HCT116 (cell line): ENCODE data around the gene DLST. TPM values are rescaled to one million over a fixed set of nuclear protein-coding genes. Genes with fewer than 3 reads are reported as not detected.

ENCODE experiments used
- ATAC-seq: fragments of 200-7000 bp; cut with Tn5 transposase; 2 replicates; pipeline ENCODE4 v1.9.1; 2020; ENCODE audit warnings: mild to moderate bottlenecking, moderate library complexity
- BruUV-seq: library from RNA; stranded (reverse); fragments of 400-500 nt; replicated peaks from 2 replicates; lab custom pipeline; 2021; lab: Mats Ljungman, UMichigan
- CTCF ChIA-PET: fragments of 300-600 bp; sonication (Branson Sonifier 250); formaldehyde crosslinking; loops from one replicate; lab custom pipeline; 2021; ENCODE audit warnings: antibody characterized with exemption; lab: Charles Lee
- POLR2A ChIA-PET: fragments of 300-600, 350-600 bp; sonication (Branson Sonifier 250); formaldehyde crosslinking; loops from one replicate; lab custom pipeline; 2021; ENCODE audit warnings: antibody characterized with exemption; lab: Charles Lee
- RAD21 ChIA-PET, 2 experiments: fragments of 300-600 bp; sonication (Branson Sonifier 250); formaldehyde crosslinking; loops; one replicate each; lab custom pipeline; 2023; ENCODE audit warnings: low total read pairs in 2 of 2; ENCODE audit not compliant: uncharacterized antibody in 2 of 2, unreplicated experiment in 2 of 2, low non-redundant PET in 1 of 2; lab: Charles Lee
- DNase-seq: peaks from one replicate; pipeline ENCODE4 v3.0.0-alpha.2; 2010; ENCODE audit warnings: low read depth, low spot score
- H2AFZ ChIP-seq: fragments of 200-600 bp; shearing (Covaris generic), sonication (generic); 2 replicates; pipeline ENCODE4 v1.6.1; 2017; ENCODE audit warnings: low read depth, mixed run types, mixed read lengths, antibody characterized with exemption, low read length; ENCODE audit not compliant: poor library complexity, severe bottlenecking
- H3K27ac ChIP-seq: 2 replicates; pipeline ENCODE4 v1.5.1; 2012; ENCODE audit warnings: low read depth, low read length
- H3K27me3 ChIP-seq: fragments of 200-600 bp; sonication (generic); 2 replicates; pipeline ENCODE4 v1.6.1; 2016; ENCODE audit warnings: mixed run types, low read length, mixed read lengths; ENCODE audit not compliant: insufficient read depth
- H3K36me3 ChIP-seq, 2 experiments: fragments of 200-500 bp in 1 of 2; fragments of 200-600 bp in 1 of 2; sonication (Bioruptor generic) in 1 of 2; sonication (generic) in 1 of 2; 2 replicates each; pipeline versions ENCODE4 v1.5.1 to v1.6.1; 2014 to 2016; ENCODE audit warnings: low read length in 2 of 2, inconsistent platforms in 1 of 2, mixed read lengths in 1 of 2, mixed run types in 1 of 2; ENCODE audit not compliant: insufficient read depth in 2 of 2, control insufficient read depth in 1 of 2
- H3K4me1 ChIP-seq, 2 experiments: fragments of 200-600 bp in 1 of 2; sonication (generic) in 1 of 2; 2 replicates each; pipeline versions ENCODE4 v1.5.1 to v1.6.1; 2012 to 2017; ENCODE audit warnings: low read length in 2 of 2, inconsistent platforms in 1 of 2, mild to moderate bottlenecking in 1 of 2, mixed read lengths in 1 of 2, mixed run types in 1 of 2, moderate library complexity in 1 of 2; ENCODE audit not compliant: insufficient read depth in 2 of 2, control insufficient read depth in 1 of 2
- H3K4me2 ChIP-seq: fragments of 200-600 bp; sonication (generic); 2 replicates; pipeline ENCODE4 v1.6.1; 2017; ENCODE audit warnings: mixed run types, low read length, mixed read lengths
- H3K4me3 ChIP-seq, 2 experiments: fragments of 200-600 bp in 1 of 2; sonication (generic) in 1 of 2; replicated peaks in 1 of 2; 2 replicates each; pipeline ENCODE4 v1.5.1; 2011 to 2016; ENCODE audit warnings: low read length in 2 of 2, control low read depth in 1 of 2, low read depth in 1 of 2, mild to moderate bottlenecking in 1 of 2, mixed read lengths in 1 of 2, mixed run types in 1 of 2
- H3K79me2 ChIP-seq: fragments of 200-600 bp; sonication (generic); 2 replicates; pipeline ENCODE4 v1.6.1; 2017; ENCODE audit warnings: mild to moderate bottlenecking, mixed run types, low read length, moderate library complexity, mixed read lengths; ENCODE audit not compliant: insufficient read depth
- H3K9ac ChIP-seq: fragments of 200-600 bp; sonication (generic); 2 replicates; pipeline ENCODE4 v1.6.1; 2016; ENCODE audit warnings: low read length, mixed read lengths
- H3K9me2 ChIP-seq: fragments of 200-600 bp; sonication (generic), shearing (Covaris generic); 2 replicates; pipeline ENCODE4 v1.6.1; 2017; ENCODE audit warnings: mixed run types, mild to moderate bottlenecking, moderate library complexity; ENCODE audit not compliant: insufficient read depth
- H3K9me3 ChIP-seq, 2 experiments: fragments of 200-500 bp in 1 of 2; fragments of 200-600 bp in 1 of 2; sonication (Bioruptor generic) in 1 of 2; sonication (generic) in 1 of 2; 2 replicates each; pipeline ENCODE4 v1.6.1; 2014 to 2017; ENCODE audit warnings: low read length in 2 of 2, mixed read lengths in 2 of 2, inconsistent platforms in 1 of 2, low read depth in 1 of 2, mild to moderate bottlenecking in 1 of 2, mixed run types in 1 of 2, moderate library complexity in 1 of 2; ENCODE audit not compliant: control insufficient read depth in 1 of 2, insufficient read depth in 1 of 2
- H4K20me1 ChIP-seq: fragments of 200-600 bp; sonication (generic), shearing (Covaris generic); 2 replicates; pipeline ENCODE4 v1.6.1; 2017; ENCODE audit warnings: mixed run types, mild to moderate bottlenecking, moderate library complexity; ENCODE audit not compliant: insufficient read depth
- CEBPB ChIP-seq: IDR thresholded peaks from 2 replicates; pipeline ENCODE4 v1.6.1; 2012; ENCODE audit warnings: low read depth
- EGR1 ChIP-seq: IDR thresholded peaks from 2 replicates; pipeline ENCODE4 v1.6.1; 2012; ENCODE audit warnings: low read depth
- ELF1 ChIP-seq: IDR thresholded peaks from 2 replicates; pipeline ENCODE4 v1.6.1; 2012; ENCODE audit warnings: low read depth, borderline replicate concordance
- EZH2phosphoT487 ChIP-seq: fragments of 200-600 bp; IDR thresholded peaks from 2 replicates; pipeline ENCODE4 v1.6.1; 2018; ENCODE audit warnings: antibody characterized with exemption, borderline replicate concordance
- JUND ChIP-seq: IDR thresholded peaks from 2 replicates; pipeline ENCODE4 v1.6.1; 2012
- POLR2A ChIP-seq: IDR thresholded peaks from 2 replicates; pipeline ENCODE4 v1.7.0; 2011; ENCODE audit warnings: borderline replicate concordance; ENCODE audit not compliant: insufficient read depth, insufficient read length; ENCODE audit errors: extremely low read depth
- SIN3A ChIP-seq: IDR thresholded peaks from 2 replicates; pipeline ENCODE4 v1.6.1; 2012; ENCODE audit warnings: low read depth
- TCF7L2 ChIP-seq: IDR thresholded peaks from 2 replicates; pipeline ENCODE4 v1.7.0; 2011; ENCODE audit warnings: borderline replicate concordance, inconsistent platforms; ENCODE audit not compliant: insufficient read depth, insufficient read length; ENCODE audit errors: extremely low read depth
- ZBTB33 ChIP-seq: IDR thresholded peaks from 2 replicates; pipeline ENCODE4 v1.6.1; 2011; ENCODE audit warnings: mild to moderate bottlenecking, low read length, moderate library complexity; ENCODE audit not compliant: insufficient replicate concordance; ENCODE audit errors: extremely low read depth
- intact Hi-C: fragments of 100-400 bp; cut with micrococcal nuclease; formaldehyde crosslinking; loops from 2 replicates; pipeline ENCODE4 v1.10.0; 2022
- total RNA-seq: library from RNA; stranded (reverse); gene quantifications from one replicate; pipeline ENCODE4 v1.2.1, GENCODE V29; 2021; ENCODE audit not compliant: unreplicated experiment

The DLST gene
- total RNA-seq, 1 experiment from 2014 or later: 101 TPM

GRCh38 chr14:74921053-74921620, 39.4 kb downstream of the DLST start:
- H3K36me3 ChIP-seq: no peaks in the 10 kb centered on the region
- TF ChIP-seq JUND: no peak
- no peak for TF ChIP-seq ELF1
- TF ChIP-seq ZBTB33: no peak
- no peak for TF ChIP-seq POLR2A
- no peak for TF ChIP-seq SIN3A
- TF ChIP-seq CEBPB: no peak
- TF ChIP-seq EZH2phosphoT487: no peak
- TF ChIP-seq TCF7L2: no peak
- no peak for TF ChIP-seq EGR1
- no peaks in the 10 kb centered on the region for H3K79me2 ChIP-seq
- H4K20me1 ChIP-seq: no peaks in the 10 kb centered on the region
- H3K4me3 ChIP-seq: no peak overlapping the region
- H3K27me3 ChIP-seq: no peaks in the 10 kb centered on the region
- no peak overlapping the region for H3K9ac ChIP-seq
- no peak overlapping the region for H2AFZ ChIP-seq
- no peaks in the 10 kb centered on the region for H3K9me3 ChIP-seq
- ChIA-PET CTCF (interaction anchor here (1.6 to 1.7 kb wide), 2 partner anchors 13 to 60 kb away, joined by 4 read pairs; no protein-coding TSS in a partner anchor), RAD21 (interaction anchor here in 1 of 2 experiments (0.6 to 0.7 kb wide), 3 partner anchors 82 to 1567 kb away, joined by 3 to 4 read pairs (median 4); no protein-coding TSS in a partner anchor), POLR2A (no interaction called here)
- peaks cover 0 to 12% of the 10 kb centered on the region in 2 experiments; a peak in 2 of 4 replicates for H3K4me1 ChIP-seq
- BruUV-seq: no TSS peak
- intact Hi-C loops: no loop called here
- ATAC-seq: no peak
- no peak for DNase-seq
- no peak overlapping the region for H3K27ac ChIP-seq
- H3K4me2 ChIP-seq: no peak overlapping the region
- no peaks in the 10 kb centered on the region for H3K9me2 ChIP-seq
